ENCODE results near the gene ORM2.

- TF ChIP-seq POLR2A (IDR thresholded peaks at IDR 0.05; ENCODE audit: low read depth, low read length) (no peak), SPI1 (IDR thresholded peaks at IDR 0.05; ENCODE audit: low read depth, low read length) (no peak), TAF1 (IDR thresholded peaks at IDR 0.05; ENCODE audit: low read depth, low read length) (no peak), POU2F2 (IDR thresholded peaks at IDR 0.05; ENCODE audit: low read depth, low read length) (no peak), POLR2AphosphoS5 (IDR thresholded peaks at IDR 0.05; ENCODE audit: low read depth, low read length) (no peak)
Observed at GRCh38 chr9:114341152-114341830, 11.6 kb downstream of the ORM2 start.

Measured in GM12891 (cell line).